Pulmonary artery endothelial cell (primary cell): Measurements from ENCODE around the gene GOLGA8B. TPM values are rescaled to one million over a fixed set of nuclear protein-coding genes. Genes with fewer than 3 reads are reported as not detected.
"Not testable (repeated sequence)": the region's sequence is repeated elsewhere in the genome, so short reads cannot be mapped to it uniquely, and the experiment has no call there.

Experiments used
- DNase-seq: peaks from one replicate; pipeline ENCODE4 v3.0.0-alpha.2; 2011; ENCODE audit warnings: low read depth, low spot score
- total RNA-seq: library from RNA; depleted of rRNA; stranded (reverse); fragments of >200 nt; gene quantifications from 2 replicates; pipeline ENCODE4 v1.2.3, GENCODE V29; 2014

The GOLGA8B gene, protein sequence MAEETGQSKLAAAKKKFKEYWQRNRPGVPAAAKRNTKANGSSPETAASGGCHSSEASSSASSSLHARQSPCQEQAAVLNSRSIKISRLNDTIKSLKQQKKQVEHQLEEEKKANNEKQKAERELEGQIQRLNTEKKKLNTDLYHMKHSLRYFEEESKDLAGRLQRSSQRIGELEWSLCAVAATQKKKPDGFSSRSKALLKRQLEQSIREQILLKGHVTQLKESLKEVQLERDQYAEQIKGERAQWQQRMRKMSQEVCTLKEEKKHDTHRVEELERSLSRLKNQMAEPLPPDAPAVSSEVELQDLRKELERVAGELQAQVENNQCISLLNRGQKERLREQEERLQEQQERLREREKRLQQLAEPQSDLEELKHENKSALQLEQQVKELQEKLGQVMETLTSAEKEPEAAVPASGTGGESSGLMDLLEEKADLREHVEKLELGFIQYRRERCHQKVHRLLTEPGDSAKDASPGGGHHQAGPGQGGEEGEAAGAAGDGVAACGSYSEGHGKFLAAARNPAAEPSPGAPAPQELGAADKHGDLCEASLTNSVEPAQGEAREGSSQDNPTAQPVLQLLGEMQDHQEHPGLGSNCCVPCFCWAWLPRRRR
- 11.2 and 14.6 TPM in 2 replicates for total RNA-seq

DNA sequence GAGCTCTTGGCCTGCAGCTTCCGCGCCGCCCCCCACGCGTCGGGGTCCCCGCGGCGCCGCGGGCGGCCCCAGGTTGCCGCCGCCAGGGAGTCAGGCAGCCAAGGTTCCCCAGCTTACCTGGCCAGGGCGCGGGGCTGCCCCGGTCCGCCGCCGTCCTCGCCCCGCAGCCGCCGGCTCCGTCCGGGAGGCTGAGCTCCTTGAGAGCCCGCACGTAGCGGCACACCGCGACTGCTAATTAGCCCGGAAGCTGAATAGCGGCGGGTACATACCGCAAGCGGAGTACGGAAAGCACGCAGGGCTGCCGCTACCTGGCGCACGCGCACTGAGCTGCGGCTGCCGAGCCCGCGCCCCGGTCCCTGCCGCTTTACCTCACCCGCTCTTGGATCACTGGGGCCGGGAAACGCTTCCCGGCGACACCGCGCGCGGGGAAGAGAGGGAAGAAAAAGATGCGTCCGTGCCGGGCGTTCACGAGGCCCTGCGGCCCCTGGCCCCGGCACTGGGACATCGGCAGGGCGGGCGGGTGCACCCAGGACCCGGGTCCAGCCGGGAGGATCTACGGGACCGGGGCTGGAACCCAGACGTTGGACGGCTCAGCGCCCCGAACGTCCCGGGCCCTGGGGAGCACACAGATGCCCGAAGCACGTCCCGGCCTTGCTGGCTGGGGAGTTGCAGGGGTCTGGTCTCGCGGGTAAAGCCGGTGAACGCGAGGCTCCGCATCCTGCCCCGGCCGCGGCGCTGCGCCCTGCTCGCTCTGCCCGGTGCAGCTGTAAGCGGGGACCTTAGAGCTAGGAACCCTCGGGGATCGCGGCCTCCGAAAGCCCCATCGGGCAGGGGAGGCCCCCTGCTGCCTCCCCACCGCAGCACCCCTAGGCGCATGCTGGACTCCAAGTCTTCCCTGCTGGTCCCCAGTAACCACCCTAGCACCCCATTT, at the start of gene GOLGA8B:
Gene GOLGA8B (minus strand): TSS at position 253 of the 931 bp plus-strand sequence. CDS start 47,739 bp downstream, outside the sequence.
- no peak for DNase-seq

DNA sequence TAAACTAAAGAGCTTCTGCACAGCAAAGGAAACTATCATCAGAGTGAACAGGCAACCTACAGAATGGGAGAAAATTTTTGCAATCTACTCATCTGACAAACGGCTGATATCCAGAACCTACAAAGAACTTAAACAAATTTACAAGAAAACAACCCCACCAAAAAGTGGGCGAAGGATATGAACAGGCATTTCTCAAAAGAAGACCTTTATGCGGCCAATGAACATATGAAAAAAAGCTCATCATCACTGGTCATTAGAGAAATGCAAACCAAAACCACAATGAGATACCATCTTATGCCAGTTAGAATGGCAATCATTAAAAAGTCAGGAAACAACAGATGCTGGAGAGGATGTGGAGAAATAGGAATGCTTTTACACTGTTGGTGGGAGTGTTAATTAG, 49.7 kb upstream of the GOLGA8B start:
- not testable (repeated sequence) for DNase-seq

DNA sequence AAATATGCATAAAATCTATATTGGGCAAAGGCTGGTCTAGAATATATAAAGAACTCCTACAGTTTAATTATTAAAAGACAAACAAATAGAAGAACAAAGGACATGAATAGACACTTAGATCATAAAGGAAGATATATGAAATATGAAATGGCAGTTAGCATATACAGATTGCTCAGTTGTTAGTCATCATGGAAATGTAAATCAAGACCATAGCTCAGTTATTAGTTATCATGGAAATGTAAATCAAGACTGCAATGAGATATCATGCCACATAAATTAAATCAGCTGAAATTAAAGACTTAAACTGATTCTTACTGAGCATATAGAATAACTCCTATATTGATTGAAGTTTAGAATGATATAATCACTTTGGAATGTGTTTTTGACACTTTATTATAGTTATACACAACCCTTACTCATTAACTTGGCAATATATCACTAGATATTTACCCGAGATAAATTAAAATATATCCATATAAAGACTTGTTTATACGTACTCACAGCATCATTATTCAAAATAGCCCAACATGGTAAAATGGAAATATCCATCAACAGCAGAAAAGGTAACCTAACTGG, 45.2 kb upstream of the GOLGA8B start:
- DNase-seq, result no peak

DNA sequence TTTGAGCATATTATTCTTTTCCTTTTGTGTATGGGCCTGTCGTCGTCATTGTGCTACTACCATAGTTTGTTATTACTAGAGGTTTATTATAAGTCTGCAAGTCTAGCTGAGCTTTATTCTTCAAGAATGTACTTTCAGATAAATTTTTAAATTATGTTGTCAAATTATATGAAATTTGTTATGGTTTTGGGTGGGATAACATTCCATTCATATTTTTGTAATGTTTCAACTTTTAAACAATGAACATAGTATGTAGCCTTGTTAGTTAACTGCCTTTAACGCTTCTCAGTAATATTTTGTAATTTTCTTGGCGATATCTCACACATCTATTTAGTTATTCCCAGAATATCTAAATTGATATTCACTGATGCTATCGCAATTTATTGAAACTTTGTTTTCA, 41.6 kb upstream of the GOLGA8B start:
- DNase-seq, result no peak

DNA sequence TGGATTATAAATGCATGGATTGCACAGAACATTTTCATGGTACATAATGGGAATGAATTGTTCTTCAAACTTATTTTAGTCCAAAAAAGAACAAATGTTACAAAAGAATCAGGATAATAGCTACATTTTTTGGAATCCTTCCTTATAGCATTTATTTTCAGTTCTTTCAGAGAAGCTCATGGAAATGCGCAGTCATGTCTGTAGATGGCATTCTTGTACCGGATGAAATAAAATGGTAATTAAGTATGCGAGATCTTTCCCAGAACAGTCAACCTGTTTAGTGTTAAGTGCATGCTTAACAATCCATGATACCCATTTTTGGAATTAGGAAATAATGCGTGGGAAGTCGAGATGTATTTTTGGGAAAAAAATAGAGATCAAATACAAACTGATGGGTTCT, 38.2 kb upstream of the GOLGA8B start:
- no peak for DNase-seq

DNA sequence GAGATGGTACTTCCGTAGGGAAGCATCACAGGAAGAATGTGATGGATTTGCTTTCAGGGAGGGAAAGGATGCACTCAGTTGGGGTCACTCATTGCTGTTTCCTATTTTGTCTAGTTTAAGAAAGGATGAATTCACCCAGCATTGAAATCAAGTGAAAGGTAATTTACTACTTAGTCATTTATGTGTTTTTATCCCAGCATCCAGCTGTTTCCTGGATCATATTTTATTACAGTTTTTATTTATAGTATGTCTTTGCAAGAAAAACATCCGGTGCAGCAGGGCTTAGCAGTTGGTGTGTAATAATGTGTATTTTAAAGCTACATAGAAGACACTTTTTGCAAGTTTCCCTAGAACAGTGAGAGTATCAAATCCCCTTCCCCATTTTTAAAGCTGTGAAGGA, 37.4 kb upstream of the GOLGA8B start:
- peak; percentile 30 for DNase-seq

DNA sequence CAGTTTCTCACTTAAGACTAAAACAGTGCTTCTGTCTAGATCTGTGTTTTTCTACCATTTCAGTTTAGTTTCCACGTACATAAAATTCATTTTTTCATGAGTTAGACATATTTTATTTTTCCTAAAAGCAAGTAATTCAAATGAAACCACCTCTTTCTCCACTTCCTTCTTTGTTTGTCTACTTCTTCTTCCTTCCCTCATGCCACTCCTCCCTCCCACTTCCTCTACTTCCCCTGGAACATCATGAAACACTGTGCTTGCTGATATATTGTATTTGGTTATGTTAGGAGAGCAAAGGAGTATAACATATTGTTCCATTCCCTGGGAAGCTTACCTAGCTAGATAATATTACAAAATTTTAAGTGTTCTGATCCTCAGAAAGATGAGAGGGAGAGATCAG, 36.7 kb upstream of the GOLGA8B start:
- DNase-seq, result no peak

DNA sequence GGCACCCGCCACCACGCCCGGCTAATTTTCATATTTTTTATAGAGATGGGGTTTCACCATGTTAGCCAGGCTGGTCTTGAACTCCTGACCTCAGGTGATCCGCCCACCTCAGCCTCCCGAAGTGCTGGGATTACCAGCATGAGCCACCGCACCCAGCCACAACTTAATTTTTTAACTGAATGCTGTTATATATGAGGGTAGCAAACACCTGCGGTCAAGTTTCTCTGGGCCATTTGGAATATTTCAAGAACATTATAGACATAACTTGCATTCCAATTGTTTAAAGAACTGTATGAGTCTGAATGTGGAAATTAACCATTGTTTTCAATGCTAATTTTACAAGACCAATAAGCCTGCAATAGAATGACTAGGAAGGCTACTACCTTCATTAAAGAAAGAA, 35.7 kb upstream of the GOLGA8B start:
- no peak for DNase-seq

DNA sequence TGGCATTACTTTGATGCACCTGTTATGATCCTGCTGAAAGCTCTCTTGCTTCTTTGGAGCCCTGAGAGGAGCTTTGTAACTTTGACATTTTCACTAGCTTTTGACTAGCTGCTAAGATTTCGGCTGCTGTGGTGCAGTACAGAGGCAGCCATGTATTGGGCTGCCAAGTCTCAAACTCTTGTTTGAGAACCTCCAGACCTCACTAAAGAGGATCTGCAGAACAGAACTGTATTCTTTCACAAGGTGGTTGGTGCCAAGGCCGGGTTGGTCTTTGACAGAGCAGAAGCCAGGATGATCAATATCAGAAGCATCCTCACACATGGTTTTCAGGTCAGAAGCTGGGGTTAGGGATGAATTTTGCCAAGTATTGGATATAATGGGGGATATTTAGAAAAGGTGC, 34.6 kb upstream of the GOLGA8B start:
- no peak for DNase-seq

DNA sequence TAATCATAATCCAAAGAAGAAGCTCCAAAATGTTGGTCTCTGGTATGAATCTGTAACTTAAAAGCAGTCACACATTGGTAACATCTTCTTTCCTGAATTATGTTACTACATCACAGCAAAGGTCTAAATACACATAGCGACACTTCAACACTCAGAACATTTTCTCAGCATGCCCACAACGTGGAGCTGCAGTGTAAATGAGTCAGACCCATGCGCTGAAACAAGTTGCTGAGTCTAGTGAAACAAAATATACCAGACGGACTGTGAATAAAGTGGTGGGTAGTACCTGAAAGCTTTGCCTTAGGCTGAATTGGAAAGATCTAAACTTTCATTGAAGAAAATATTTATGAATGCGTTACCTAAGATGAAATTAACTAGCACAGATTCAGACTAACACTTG, 33.2 kb upstream of the GOLGA8B start:
- no peak for DNase-seq

DNA sequence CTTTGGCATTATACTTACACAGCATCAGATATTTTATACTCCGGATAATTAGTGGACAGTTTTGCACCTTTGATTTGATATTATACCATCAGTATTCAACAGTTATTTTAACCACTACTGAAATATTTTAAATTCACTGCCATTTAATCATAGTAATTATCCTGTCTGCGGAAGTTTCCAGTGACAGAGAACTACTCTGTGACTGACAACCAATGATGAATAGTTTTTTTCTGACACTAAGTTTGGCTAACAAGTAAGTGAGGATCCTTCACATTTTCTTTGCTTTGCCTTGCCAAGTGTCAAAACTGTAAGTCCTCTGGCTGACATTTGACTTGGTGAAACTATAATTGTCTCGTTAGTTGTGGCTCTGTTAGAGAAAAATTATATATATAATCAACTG, 30.5 kb upstream of the GOLGA8B start:
- no peak for DNase-seq

DNA sequence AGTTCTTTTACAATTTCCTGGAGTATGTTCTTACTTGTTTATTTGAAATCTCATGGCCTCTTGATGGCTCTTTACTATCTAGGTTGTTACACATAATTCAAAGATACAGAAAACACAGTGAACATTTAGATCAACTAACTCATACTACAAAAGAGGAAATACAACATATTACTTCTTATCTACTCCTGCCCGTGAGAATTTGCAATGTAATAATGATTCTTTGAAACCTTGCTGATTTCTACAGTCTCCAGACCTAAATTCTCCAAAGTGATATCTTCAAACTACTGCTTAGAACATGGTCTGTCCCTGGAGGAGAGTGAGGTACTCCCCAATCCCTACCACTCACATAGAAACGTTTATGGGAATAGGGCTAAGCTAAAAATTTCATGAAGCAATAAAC, 29.9 kb upstream of the GOLGA8B start:
- DNase-seq, result no peak

DNA sequence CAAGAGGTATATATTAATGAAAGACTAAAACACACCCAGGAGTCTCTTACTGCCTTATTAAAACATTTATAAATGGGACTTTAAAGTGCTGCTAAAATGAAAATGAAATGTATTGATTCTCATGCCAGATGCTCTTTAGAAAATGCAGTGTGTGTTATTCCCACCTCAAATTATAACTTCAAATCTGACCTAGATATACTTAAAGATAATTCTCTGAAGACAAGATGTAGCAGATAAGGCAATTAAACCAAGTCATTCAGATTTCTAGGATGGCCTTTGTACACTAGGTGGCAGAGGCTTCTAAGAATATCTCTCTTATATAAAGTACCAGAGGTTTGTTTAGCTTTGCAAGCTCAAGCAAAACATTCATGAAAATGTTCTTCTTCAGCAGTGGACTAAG, 26.9 kb upstream of the GOLGA8B start:
- no peak for DNase-seq

DNA sequence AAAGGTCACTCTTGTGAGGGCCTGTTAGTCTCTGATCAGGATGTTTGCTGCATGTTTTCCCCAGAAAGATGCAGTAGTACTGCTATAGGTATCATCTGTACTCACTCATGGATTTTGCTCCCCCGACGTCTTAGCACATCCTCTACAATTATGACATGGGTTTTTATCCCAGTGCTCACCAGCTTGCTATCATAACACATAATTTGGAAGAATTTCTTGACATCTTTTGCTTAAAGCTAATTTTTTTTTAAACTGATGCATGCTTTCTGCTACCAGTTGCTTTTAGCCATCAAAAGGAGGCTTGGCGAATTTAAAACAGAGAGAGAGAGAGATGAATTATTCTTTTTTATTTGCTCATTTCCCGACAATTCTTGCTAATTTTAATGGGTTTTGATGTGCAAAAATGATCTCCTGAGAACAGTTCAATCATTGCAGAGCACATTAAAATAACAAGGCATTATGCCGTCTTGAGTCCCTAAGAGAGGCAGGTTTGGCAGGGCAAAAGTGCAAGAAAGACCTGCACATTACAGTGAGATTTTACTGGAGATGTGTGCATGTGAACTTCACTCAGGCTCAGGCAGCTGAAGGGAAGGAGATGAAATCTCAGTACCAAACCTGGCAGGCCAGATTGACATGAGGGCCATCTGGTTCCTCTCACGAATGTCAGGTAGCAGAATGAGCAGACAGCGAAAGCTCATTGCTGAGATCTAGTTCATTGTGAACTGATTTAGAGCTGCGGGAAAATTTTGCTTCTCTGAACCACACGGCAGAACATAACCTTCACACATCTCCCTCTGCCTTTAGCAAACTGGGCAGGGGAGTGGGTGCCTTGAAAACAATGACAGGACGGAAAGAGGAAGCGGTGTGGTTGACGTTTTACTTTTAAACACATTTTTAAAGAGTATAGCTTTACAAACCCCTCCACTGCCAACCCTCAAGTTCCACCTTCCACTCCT, 25.9 kb upstream of the GOLGA8B start:
- no peak for DNase-seq

DNA sequence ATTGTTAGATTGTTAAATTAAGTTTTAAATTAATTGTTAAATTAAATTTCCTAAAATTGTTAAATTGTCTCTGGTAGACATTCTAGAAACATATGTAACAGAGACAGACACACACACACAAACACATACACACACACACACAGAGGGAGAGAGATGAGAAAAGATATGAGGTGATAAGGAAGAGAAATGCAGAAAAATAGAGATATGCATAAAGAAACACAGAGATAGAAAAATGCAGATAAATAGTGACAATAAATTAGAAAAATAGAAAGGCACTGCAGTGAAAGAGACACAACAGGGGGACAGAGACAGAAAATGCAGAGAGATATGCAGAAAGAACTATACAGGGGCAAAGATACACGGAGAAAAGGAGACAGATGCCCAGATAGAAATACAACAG, 25.1 kb upstream of the GOLGA8B start:
- DNase-seq, result no peak

DNA sequence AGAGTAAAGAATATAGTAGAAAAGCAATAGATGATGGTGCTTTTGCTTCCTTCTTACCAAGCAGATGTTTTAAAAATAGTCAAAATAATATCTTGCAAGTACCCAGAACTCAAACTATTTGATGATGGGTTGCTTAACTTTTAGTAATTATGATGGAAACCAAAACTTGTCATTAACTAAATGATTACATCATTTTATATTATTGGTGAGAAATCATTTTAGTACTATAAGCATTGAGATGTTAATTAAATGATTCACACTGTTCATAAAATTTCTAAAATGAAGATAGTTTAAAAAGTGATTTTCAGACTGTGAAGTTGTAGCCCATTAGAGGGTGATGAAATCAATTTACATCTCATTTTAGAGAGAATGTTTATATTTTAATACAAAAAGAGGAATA, 24.4 kb upstream of the GOLGA8B start:
- DNase-seq, result no peak

DNA sequence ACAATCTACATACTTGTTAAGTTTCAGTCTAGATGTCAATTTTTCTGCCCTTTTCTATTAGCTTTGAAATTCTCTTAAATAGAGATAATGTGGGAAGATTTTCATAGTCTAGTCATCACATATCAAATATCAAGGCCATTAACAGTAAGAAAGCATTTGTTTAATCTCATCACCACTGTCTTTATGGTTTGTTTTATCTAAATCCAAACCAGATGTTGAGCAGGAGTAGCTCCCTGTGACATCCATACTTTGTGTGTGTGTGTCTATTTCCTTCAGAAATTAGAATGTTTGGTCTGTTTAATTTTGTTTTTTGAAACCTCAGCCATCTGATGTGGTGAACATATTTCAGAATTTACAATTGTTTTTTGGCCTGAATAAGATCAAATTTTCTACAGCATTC, 23.1 kb upstream of the GOLGA8B start:
- DNase-seq, result no peak

DNA sequence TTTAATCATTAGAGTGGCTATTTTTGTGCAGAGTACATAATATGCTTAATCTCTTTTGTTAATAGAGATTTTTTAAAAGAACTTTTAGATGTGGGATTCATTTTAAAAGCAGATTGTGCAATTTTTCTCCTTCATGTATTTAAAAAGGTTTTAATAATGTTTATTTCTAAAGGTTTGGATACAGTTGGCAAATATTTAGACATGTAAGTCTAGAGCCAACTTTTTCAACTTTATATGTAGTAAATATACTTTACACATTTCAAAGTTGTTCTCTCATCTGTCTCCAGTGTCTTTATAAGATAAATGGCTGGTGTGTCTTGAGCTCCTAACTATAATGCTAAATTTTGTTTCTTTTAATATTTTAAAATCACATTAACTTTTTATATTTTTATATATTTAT, 22.7 kb upstream of the GOLGA8B start:
- DNase-seq, result no peak

DNA sequence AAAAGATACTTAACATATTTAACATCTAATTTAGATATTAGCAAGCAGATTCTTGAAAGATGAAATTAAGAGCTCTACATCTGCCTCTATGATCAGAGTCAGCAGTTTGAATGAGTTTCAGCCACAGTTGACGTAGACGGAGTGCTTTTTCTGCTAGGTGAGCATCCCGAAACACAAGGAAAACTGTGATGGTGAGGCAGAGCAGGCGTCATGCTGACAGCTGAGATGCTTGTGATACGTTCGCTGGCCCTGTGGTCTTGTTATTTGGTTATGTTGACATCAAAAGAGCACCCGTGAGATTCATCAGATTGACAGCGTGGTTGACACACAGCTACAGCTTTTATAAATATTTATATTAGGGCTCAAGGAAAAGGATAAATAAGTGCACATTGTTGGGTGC, 19.6 kb upstream of the GOLGA8B start:
- DNase-seq, result no peak

DNA sequence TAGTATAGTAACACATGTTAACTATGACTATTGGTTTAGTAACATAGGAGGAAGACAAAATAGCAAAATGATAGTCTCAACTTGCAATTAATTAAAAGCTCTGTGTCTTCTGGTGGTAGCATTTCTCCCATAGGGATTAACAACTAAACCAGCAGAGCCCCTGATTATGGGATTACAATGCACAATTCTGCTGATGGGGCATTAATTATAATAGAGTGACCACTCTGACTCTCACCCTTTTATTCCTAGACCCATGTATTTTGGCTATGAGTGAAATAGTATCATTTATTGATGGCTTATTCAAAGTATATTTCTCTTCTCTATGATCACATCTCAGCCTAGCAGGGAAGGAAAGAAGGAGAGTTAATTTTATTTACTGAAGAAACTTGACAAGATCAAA, 17.5 kb upstream of the GOLGA8B start:
- no peak for DNase-seq
